ENCODE results near the gene CHURC1. TPM values are rescaled to one million over a fixed set of nuclear protein-coding genes. Genes with fewer than 3 reads are reported as not detected.

CHURC1 gene
- total RNA-seq, 1 donor from 2014 or later: 52.5 TPM

DNA sequence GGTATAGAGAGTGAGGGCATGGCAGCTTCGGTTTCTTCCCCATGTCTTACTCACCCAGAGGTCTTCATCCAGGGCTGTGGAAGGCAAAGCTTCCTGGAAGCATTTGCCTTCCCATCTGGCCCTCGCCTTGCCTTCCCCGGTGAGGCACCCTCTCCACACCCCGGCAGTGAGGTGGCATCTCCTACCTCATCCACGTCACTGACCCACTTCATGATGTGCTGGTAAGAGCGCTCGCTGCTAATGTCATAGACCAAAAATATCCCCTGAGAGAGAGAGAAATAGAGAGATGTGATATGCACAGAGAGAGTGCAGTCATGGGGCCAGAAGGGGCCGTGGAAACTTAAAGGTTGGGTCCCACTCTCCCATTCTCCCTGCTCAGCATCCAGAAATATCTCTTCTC, 36.6 kb downstream of the CHURC1 start:
- Histone ChIP-seq H3K27me3 (no peaks in the 10 kb centered on the region), H3K9me3 (no peaks in the 10 kb centered on the region), H3K36me3 (no peaks in the 10 kb centered on the region), H3K27ac (no peak overlapping the region), H3K4me3 (no peak overlapping the region), H3K4me1 (no peaks in the 10 kb centered on the region)
- DNase-seq (no peak), ATAC-seq (no peak)
- intact Hi-C loops (cut with DNase I): no loop called here
- no peak for TF ChIP-seq CTCF (IDR thresholded peaks at IDR 0.05)

- Histone ChIP-seq H3K4me1 (no peaks in the 10 kb centered on the region), H3K36me3 (no peaks in the 10 kb centered on the region)
Measured at GRCh38 chr14:64951291-64951690, 37.0 kb downstream of the CHURC1 start.

DNA sequence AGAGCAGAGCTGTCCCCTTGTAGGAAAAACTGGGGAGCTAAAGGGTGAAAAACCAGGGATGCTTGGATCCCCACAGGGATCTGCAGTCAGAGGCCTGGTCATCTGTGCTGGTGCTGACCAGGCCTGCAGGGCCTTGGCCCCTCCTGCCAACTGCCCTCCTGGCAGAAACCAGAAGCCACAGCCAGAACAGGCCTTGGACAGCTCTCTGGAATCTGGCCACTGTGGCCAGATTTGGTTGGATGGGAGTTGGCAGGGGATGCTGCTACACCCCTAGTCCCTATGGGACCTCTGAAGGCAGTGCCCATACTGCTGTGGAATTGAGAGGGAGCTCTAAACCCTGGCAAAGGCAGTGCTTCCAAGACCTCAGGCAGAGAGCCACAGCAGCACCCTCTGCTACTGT, 37.5 kb downstream of the CHURC1 start:
- H3K4me1 ChIP-seq: no peaks in the 10 kb centered on the region
- no peak for TF ChIP-seq CTCF (IDR thresholded peaks at IDR 0.05)
- DNase-seq (no peak), ATAC-seq (no peak)
- no peak overlapping the region for H3K4me3 ChIP-seq
- no peaks in the 10 kb centered on the region for H3K9me3 ChIP-seq
- no peaks in the 10 kb centered on the region for H3K27me3 ChIP-seq
- intact Hi-C loops (cut with DNase I): no loop called here
- no peak overlapping the region for H3K27ac ChIP-seq
- no peaks in the 10 kb centered on the region for H3K36me3 ChIP-seq

More at GRCh38 chr14:64951291-64951690, 37.0 kb downstream of the CHURC1 start:
- DNase-seq (no peak), ATAC-seq (no peak)
- H3K9me3 ChIP-seq: no peaks in the 10 kb centered on the region
- no peak overlapping the region for H3K27ac ChIP-seq
- no peak overlapping the region for H3K4me3 ChIP-seq
- no peak for TF ChIP-seq CTCF (IDR thresholded peaks at IDR 0.05)
- no peaks in the 10 kb centered on the region for H3K27me3 ChIP-seq
- intact Hi-C loops (cut with DNase I): no loop called here

GRCh38 chr14:64952598-64953309, 38.5 kb downstream of the CHURC1 start:
- H3K27me3 ChIP-seq: no peaks in the 10 kb centered on the region
- no peak for DNase-seq
- no peak overlapping the region for H3K27ac ChIP-seq
- ATAC-seq: no peak
- no peak overlapping the region for H3K4me3 ChIP-seq
- H3K9me3 ChIP-seq: no peaks in the 10 kb centered on the region
- H3K4me1 ChIP-seq: no peaks in the 10 kb centered on the region
- TF ChIP-seq CTCF (IDR thresholded peaks at IDR 0.05): no peak
- intact Hi-C loops (cut with DNase I): no loop called here
- H3K36me3 ChIP-seq: no peaks in the 10 kb centered on the region

DNA sequence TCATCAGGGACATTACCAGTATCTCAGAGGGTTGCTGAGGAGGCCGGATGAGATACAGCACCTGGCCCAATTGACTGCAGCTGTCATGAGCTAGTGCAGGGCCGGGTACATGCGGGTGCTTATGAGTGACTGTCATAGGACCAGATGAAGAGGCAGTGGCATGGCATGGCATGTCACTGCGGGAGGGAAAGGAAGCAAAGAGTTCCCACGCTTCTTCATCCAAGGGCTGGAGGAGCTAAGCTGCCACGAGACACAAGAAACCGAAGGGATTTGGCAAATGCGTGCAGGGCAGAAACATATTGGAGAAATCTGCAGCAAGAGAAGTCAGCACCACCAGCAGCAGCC, 39.0 kb downstream of the CHURC1 start:
- Histone ChIP-seq H3K4me3 (no peak overlapping the region), H3K36me3 (no peaks in the 10 kb centered on the region), H3K9me3 (no peaks in the 10 kb centered on the region), H3K27me3 (no peaks in the 10 kb centered on the region), H3K4me1 (no peaks in the 10 kb centered on the region), H3K27ac (no peak overlapping the region)
- no peak for TF ChIP-seq CTCF (IDR thresholded peaks at IDR 0.05)
- intact Hi-C loops (cut with DNase I): no loop called here
- no peak for ATAC-seq
- no peak for DNase-seq

DNA sequence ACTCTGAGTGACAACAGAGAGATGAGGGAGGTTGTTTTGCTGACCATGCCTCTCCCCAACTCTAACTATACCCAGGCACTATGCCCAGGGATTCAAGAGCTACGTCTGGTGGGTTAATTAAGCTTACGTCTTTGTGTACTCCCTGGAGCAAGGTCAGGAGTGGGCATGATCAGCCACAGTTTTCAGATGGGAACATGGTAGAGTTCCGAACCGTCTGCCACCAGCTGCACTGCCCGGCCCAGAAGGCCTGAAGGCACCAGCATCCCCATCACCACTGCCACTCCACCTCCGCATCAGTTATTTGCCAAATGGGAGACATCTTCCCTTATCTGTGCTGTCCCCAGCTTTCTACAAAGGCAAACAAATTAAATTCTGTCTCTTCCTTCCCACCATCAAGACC, 39.4 kb downstream of the CHURC1 start:
- H3K27me3 ChIP-seq: no peaks in the 10 kb centered on the region
- H3K36me3 ChIP-seq: no peaks in the 10 kb centered on the region
- intact Hi-C loops (cut with DNase I): no loop called here
- no peak for ATAC-seq
- H3K4me3 ChIP-seq: no peak overlapping the region
- H3K9me3 ChIP-seq: no peaks in the 10 kb centered on the region
- H3K4me1 ChIP-seq: no peaks in the 10 kb centered on the region
- H3K27ac ChIP-seq: no peak overlapping the region
- no peak for TF ChIP-seq CTCF (IDR thresholded peaks at IDR 0.05)
- no peak for DNase-seq

Measured in upper lobe of right lung (tissue), 1 donor.